GM18519 (cell line): ENCODE measurements around the gene HLA-DQA1.
A peak's percentile ranks its signal among the peaks of the same experiment; 100 is the strongest.
"Not testable (repeated sequence)": the region's sequence is repeated elsewhere in the genome, so short reads cannot be mapped to it uniquely, and the experiment has no call there.

Source experiments
- ATAC-seq: cut with Tn5 transposase; IDR thresholded peaks from one replicate; pipeline ENCODE4 v1.9.1; 2021; ENCODE audit warnings: mild to moderate bottlenecking, moderate library complexity; ENCODE audit not compliant: unreplicated experiment, low FRiP score

Gene HLA-DQA1

DNA sequence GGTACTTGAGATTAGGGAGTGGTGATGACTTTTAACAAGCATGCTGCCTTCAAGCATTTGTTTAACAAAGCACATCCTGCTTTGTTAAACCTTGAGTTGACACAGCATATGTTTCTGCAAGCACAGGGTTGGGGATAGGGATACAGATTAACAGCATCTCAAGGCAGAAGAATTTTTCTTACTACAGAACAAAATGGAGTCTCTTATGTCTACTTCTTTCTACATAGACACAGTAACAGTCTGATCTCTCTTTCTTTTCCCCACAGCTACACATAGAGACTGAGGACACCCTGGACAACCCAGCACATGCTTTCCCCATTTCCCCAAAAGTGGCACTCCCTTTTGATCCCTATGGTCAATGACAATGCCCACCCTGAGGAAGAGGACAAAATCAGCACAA is 20.6 kb downstream of the HLA-DQA1 start:
- ATAC-seq, result not testable (repeated sequence)

GRCh38 chr6:32658268-32658897 is 21.2 kb downstream of the HLA-DQA1 start:
- no peak for ATAC-seq

- no peak for ATAC-seq
Measured at GRCh38 chr6:32659856-32660595, 22.8 kb downstream of the HLA-DQA1 start.

DNA sequence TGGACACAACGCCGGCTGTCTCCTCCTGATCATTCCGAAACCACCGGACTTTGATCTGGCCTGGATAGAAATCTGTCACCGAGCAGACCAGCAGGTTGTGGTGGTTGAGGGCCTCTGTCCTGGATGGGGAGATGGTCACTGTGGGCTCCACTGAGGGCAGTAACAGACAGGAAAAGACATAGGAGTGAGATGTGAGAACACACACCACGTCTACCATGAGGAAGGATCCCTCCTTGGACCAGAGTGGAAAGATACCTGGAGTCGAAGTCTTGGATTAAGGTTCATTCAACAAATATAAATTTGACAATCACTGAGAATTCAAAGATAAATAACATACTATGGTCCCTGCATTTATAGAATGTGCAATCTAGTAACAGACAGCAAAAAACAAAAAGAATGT is 24.9 kb downstream of the HLA-DQA1 start:
- no peak for ATAC-seq

DNA sequence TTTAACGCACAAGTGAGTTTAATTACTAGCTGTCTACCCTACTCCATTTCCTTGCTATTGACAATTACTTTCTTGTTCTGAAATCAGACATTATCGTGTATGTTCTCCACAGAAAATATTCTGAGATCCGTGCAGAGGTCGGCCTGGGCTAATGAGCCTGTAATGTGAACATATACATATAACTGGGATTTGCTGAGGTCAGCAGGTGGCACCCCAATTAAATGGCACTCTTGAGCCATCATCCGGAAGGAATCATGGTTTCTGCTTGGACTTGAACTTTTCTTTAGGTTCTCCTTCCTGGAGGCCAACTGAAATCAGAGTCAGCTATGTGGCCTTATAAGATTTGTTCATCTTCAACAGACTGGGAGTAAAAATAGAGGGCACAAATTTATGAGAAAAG is 25.6 kb downstream of the HLA-DQA1 start:
- no peak for ATAC-seq

- no peak for ATAC-seq
Measured at GRCh38 chr6:32664354-32664753, 27.1 kb downstream of the HLA-DQA1 start.

- ATAC-seq, result no peak
Measured at GRCh38 chr6:32664827-32665362, 27.7 kb downstream of the HLA-DQA1 start.

- no peak for ATAC-seq
Measured at GRCh38 chr6:32665661-32666060, 28.5 kb downstream of the HLA-DQA1 start.

GRCh38 chr6:32666420-32667300 is 29.5 kb downstream of the HLA-DQA1 start, which contains the start of gene HLA-DQB1:
HLA-DQB1 (minus strand) TSS chr6:32666657; CDS start chr6:32666607, 50 bp downstream.
- peak; percentile 37 for ATAC-seq

GRCh38 chr6:32668226-32668747 is 31.1 kb downstream of the HLA-DQA1 start:
- peak; percentile 58 for ATAC-seq

- no peak for ATAC-seq
Measured at GRCh38 chr6:32669240-32669639, 32.0 kb downstream of the HLA-DQA1 start.

- ATAC-seq, result no peak
Measured at GRCh38 chr6:32669893-32670292, 32.7 kb downstream of the HLA-DQA1 start.

GRCh38 chr6:32671908-32672307 is 34.7 kb downstream of the HLA-DQA1 start:
- ATAC-seq, result not testable (repeated sequence)

- ATAC-seq, result not testable (repeated sequence)
Measured at GRCh38 chr6:32674123-32674522, 36.9 kb downstream of the HLA-DQA1 start.

DNA sequence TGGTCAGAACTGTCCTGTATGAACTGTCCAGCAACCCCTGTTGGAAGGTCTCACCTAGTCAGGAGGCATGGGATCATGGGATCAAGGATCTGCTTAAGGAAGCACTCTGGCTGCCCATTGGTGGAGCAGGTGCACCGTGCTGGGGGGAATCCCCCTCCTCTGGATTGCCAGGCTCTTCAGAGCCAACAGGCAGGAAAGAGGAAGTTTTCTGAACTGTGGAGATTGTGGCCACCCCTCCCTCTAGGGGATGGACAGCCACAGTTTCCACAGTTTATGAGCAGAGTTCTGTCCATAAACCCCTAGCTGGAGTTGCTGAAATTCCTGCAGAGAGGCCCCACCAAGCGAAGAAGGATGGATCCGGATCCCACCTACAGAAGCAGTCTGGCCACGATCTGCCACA is 42.3 kb downstream of the HLA-DQA1 start:
- no peak for ATAC-seq

DNA sequence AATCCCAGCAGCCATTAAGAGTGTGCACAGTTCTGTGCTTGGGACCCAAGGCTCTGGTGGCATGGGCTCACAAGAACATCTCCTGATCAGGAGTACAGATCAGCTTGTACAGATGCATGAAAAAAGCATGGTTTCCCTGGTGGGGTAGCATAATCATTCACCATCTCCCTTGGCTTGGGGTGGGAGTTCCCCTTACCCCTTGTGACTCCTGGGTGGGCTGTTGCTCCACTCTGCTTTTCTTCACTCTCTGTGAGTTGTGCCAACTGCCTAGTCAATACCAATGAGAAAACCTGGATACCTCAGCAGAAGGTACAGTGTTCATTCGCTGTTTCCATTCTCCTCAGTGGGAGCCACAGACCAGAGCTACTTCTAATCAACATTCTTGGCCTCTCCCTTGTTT is 42.8 kb downstream of the HLA-DQA1 start:
- no peak for ATAC-seq

DNA sequence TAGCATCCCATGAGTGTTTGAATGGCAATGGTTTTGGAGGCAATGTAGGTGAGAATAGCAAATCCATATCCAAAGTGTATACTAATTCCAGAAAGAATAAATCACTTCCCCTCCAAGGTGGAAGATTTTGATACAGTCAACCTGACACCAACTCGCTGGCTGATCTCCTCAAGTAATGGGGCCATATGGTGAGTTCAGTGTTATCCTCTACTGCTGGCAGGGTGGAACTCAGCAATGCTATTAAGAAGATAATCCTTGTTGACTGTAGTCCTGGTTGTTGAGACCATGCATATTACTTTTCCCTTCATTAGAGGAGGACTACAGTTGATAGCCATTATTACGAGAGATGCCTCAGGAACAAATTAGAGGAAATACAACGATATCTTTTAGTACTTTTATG is 47.0 kb downstream of the HLA-DQA1 start:
- no peak for ATAC-seq

- no peak for ATAC-seq
Measured at GRCh38 chr6:32685603-32686002, 48.4 kb downstream of the HLA-DQA1 start.

- no peak for ATAC-seq
Measured at GRCh38 chr6:32689531-32690501, 52.6 kb downstream of the HLA-DQA1 start.
